ENCODE data around the gene BSCL2.
A peak's percentile ranks its signal among the peaks of the same experiment; 100 is the strongest.
"Not testable (repeated sequence)": the region's sequence is repeated elsewhere in the genome, so short reads cannot be mapped to it uniquely, and the experiment has no call there.

Gene BSCL2

GRCh38 chr11:62680825-62681240 lies 26.4 kb downstream of the BSCL2 start:
- peak overlapping the region; percentile 32; the same call in 1 of the 2 replicates for H3K27ac ChIP-seq
- TF ChIP-seq CTCF (IDR thresholded peaks at IDR 0.05) = peak; percentile 57
- TF ChIP-seq ZFX (IDR thresholded peaks at IDR 0.05; ENCODE audit: borderline replicate concordance) = no peak

- peak within 1 kb of the TSS; percentile 77 for H3K27ac ChIP-seq
- TF ChIP-seq ZFX (IDR thresholded peaks at IDR 0.05; ENCODE audit: borderline replicate concordance) = no peak
- TF ChIP-seq CTCF (IDR thresholded peaks at IDR 0.05) = no peak
These were observed 28.2 kb downstream of the BSCL2 start, which contains the start of gene UBXN1 for GRCh38 chr11:62678770-62679696. TSS of gene UBXN1 (minus strand) at chr11:62679073. CDS start at chr11:62678923, 150 bp downstream.

GRCh38 chr11:62678433-62678769 lies 28.8 kb downstream of the BSCL2 start:
- TF ChIP-seq CTCF (IDR thresholded peaks at IDR 0.05) (no peak), ZFX (IDR thresholded peaks at IDR 0.05; ENCODE audit: borderline replicate concordance) (no peak)
- H3K27ac ChIP-seq = peak overlapping the region; percentile 77

- peak overlapping the region; percentile 77 for H3K27ac ChIP-seq
- TF ChIP-seq CTCF (IDR thresholded peaks at IDR 0.05) = no peak
- TF ChIP-seq ZFX (IDR thresholded peaks at IDR 0.05; ENCODE audit: borderline replicate concordance) = no peak
These were observed 29.5 kb downstream of the BSCL2 start for GRCh38 chr11:62677714-62678113.

- peak overlapping the region; percentile 77 for H3K27ac ChIP-seq
- TF ChIP-seq ZFX (IDR thresholded peaks at IDR 0.05; ENCODE audit: borderline replicate concordance) = no peak
- TF ChIP-seq CTCF (IDR thresholded peaks at IDR 0.05) = no peak
These were observed 30.1 kb downstream of the BSCL2 start for GRCh38 chr11:62677156-62677555.

GRCh38 chr11:62676698-62677097 lies 30.5 kb downstream of the BSCL2 start:
- TF ChIP-seq CTCF (IDR thresholded peaks at IDR 0.05) (no peak), ZFX (IDR thresholded peaks at IDR 0.05; ENCODE audit: borderline replicate concordance) (no peak)
- peak overlapping the region; percentile 77 for H3K27ac ChIP-seq

- H3K27ac ChIP-seq = not testable (repeated sequence)
These were observed 31.8 kb downstream of the BSCL2 start for GRCh38 chr11:62675415-62675814.
